GM18505 (cell line): ENCODE data around the gene VPS16.
"Not testable (repeated sequence)": the region's sequence is repeated elsewhere in the genome, so short reads cannot be mapped to it uniquely, and the experiment has no call there.

ENCODE experiments used
- ATAC-seq: cut with Tn5 transposase; IDR thresholded peaks from one replicate; pipeline ENCODE4 v1.9.1; 2021; ENCODE audit not compliant: unreplicated experiment
- POLR2A ChIP-seq: IDR thresholded peaks from 4 replicates; pipeline ENCODE4 v1.6.1; 2011; ENCODE audit warnings: borderline replicate concordance; ENCODE audit not compliant: insufficient read depth, insufficient read length; ENCODE audit errors: extremely low read depth

VPS16 gene

DNA sequence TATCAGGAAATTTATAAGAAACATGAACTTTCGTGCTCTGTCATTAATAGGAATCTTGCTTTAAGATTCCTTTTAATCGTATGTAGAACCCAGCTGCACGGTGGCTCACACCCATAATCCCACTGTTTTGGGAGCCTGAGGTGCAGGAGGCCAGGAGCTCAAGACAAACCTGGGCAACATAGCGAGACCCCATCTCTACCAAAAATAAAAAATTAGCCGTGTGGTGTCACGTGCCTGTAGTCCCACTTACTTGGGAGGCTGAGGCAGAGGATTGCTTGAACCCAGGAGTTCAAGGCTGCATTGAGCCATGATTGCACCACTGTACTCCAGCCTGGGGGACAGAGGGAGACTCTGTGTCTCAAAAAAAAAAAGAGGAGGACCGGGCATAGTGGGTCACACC lies 40.1 kb downstream of the VPS16 start:
- no peak for ATAC-seq
- no peak for TF ChIP-seq POLR2A

DNA sequence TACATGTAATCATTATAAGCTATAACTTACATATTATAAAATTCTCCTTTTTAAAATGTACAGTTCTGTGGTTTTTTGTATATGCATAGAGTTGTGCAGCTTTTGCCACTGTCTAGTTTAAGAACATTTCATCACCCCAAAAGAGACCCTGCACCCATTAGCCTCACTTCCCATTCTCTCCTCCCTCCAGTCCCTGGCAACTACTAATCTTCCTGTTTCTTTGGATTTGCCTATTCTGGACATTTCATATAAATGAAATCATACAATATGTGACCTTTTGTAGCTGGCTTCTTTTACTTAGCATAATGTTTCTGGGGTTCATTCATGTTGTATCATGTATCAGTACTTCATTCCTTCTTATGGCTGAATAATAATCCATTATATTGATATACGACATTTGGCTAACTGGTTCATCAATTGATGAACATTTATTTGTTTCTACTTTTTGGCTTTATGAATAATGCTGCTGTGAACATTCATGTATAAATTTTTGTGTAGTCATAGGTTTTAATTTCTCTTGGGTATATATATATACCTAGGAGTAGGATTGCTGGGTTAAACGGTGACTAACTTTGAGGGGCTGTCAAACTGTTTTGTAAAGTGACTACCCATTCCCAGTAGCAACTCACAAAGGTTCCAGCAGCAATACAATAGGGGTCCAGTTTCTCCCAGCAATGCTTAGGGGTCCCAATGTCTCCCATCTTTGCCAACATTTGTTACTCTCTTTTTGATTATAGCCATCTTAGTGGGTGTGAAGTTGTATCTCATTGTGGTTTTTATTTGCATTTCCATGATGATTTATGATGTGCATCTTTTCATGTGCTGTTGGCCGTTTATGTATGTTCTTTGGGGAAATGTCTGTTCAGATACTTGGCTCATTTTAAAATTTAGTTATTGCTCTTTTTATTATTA lies 43.4 kb downstream of the VPS16 start:
- ATAC-seq = no peak
- no peak for TF ChIP-seq POLR2A

DNA sequence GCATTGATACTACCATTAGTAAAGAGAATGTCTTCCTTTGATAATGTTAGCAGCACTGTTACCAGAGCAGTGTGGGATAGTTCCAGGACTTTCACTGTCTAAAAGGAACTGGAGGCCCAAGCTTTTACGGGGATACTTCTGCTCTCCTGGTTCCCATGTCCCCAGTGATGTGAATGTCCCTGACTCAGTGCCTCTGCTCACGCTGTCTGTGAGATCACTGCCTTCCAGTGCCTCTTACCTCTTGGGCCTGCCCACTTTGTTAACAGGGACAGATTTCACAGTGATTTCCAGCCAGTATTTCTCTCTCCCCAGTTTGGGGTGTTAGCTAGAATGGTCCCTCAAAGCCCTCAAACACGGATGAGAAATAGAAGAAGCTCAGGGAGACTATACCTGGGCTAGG lies 47.2 kb downstream of the VPS16 start:
- TF ChIP-seq POLR2A = no peak
- no peak for ATAC-seq

DNA sequence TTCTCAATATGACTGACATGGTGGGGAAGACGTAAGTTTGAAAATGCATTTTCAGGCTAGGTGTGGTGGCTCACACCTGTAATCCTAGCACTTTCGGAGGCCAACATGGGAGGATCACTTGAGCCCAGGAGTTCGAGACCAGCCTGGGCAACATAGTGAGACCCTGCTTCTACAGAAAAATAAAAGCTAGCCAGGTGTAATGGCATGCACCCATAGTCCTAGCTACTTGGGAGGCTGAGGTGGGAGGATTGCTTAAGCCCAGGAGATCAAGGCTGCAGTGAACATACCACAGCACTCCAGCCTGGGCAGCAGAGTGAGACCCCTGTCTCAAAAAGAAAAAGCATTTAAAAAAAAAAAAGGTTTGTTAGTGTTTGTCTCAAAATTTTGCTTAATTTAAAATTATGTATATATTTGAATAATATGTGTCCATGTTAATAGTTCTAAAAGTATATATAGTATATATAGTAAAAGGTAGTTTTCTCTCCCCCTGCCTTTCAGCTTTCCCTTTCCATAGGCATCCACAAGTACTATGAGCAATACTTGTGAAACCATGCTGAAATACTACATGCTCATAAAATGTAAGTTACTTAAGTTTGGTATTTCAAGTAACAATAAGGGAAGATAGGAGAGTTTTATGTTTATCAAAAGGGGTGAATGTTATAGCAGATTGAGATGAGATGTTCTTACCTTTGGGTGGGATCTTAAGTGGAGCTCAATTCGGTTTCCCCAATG lies 47.8 kb downstream of the VPS16 start:
- ATAC-seq = no peak
- no peak for TF ChIP-seq POLR2A

DNA sequence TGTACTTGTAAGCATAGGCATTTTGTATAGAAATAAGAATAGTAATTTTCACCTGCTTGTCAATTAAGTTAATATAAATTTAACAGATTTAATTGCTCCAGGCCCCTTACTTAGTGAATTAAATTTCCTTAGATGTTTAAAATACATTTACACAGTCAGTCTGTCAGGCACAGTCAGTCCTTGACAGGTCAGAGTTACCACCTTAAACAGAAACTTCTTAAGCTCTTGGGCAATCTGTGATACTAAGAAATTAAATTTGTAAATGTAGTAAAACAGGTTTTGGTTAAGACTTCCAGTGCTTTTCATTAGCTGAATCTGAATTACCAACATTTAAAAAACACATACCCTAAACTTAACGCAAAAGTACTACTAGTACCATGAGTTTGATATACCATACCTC lies 48.7 kb downstream of the VPS16 start:
- no peak for TF ChIP-seq POLR2A

DNA sequence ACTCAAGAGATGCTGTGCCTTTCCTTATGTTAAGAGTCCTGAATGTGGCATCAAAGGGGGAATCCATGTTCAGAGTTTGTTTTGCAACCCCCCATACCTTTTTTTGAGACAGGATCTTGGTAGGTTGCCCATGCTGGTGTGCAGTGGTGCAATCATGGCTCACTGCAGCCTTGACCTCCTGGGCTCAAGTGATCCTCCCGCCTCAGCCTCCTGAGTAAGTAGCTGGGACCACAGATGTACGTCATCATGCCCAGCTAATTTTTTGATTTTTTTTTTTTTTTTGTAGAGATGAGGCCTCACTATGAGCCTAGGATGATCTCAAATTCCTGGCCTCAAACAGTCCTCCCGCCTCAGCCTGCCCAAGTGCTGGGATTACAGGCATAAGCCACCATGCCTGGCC lies 49.3 kb downstream of the VPS16 start:
- no peak for TF ChIP-seq POLR2A
- ATAC-seq = no peak

More for the DNA sequence above, 48.7 kb downstream of the VPS16 start:
- no peak for ATAC-seq

DNA sequence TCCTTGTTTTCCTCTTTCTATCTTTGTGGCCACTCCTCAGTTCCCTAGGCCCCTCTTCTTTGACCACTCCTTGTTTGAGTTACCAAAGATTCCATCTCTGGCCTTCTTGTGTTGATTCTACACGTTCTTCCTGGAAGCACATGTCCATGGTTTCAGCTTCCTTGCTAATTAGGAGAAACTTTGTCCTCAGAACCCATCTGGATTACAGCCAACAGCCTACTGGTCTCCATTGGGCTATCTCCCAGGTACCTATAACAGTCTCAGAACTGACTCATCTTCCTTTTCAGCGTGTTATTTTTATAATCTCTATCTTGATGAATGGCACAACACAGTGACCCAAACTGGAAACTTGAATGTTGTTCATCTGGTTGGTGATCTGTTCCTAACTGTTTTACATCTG lies 50.2 kb downstream of the VPS16 start:
- no peak for TF ChIP-seq POLR2A
- ATAC-seq = no peak

DNA sequence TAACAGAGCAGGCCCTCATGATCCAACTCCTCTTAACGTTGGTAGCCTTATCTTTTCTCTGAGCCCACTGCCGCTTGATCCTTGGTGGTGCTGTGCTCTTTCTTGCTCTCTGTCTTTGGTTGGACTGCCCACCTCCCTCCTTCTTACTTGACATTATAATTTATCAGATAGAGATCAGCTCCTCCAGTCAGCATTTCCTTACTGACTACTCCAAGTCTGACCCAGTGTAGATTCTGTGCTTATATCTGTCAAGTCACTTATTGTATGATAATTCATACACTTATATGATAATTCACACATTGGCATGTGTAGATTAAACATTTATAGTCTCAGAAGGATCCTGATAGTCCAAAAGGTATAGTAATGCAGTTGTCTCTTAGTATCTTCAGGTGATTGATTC lies 50.8 kb downstream of the VPS16 start:
- TF ChIP-seq POLR2A = no peak
- ATAC-seq = no peak

DNA sequence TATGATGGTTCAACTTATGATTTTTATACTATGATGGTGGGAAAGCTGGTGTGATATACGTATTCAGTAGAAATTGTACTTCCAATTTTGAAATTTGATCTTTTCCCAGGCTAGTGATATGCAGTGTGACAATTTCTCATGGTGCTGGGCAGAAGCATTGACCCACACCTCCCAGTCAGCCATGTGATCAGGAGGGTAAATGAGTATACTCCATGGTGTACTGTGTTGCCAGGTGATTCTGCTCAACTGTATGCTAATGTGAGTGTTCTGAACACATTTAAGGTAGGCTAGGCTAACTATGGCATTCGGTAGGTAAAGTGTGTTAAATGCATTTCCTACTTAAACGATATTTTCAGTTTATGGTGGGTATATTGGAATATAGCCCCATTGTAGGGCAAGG lies 51.8 kb downstream of the VPS16 start:
- ATAC-seq = no peak

DNA sequence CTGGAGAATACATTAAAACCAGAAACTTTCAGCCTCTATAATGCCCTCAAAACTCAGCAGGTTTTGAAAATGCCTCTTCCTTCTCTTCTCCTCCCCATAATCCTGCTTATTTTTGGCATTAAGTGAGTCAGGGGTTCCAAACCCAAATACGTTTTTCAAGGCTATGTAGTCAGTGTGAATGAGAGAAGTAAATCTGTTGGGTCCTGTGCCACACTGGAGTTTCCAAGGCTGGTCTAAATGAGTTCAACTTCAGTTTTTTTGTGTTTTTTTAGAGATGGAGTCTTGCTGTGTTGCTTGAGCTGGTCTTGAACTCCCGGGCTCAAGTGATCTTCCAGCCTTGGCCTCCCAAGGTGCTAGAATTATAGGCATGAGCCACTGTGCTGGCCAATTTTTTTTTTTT lies 53.7 kb downstream of the VPS16 start:
- no peak for ATAC-seq
- no peak for TF ChIP-seq POLR2A

More for the DNA sequence above, 51.8 kb downstream of the VPS16 start:
- TF ChIP-seq POLR2A = no peak

DNA sequence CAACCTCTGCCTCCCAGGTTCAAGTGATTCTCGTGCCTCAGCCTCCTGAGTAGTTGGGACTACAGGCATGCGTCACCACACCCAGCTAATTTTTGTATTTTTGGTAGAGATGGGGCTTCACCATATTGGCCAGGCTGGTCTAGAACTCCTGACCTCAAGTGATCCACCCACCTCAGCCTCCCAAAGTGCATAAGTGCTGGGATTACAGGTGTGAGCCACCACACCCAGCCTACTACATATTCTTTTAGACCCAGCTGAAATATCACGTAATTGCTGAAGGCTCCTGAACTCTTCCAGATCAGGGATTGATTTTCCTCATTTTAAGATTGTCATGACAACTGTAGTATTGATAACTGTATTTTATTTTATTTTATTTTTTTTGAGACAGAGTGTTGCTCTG lies 54.6 kb downstream of the VPS16 start:
- not testable (repeated sequence) for ATAC-seq

DNA sequence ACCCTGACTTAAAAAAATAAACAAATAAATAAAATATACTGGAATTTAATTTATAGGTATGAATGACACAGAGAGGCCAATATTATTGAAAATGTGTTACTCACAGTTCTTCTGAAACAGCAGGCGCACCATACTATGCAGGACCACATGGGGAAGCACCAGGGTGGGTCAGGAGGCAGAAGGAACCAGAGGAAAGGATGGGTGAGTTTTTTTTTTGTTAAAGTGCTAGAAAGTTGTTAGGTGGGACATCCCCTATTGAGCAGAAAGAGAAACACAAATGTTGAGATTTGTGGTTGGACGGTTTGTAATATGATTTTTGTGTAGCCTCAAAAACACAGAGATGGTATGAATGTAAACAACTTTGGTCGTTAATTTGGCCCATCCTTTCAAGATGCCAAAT lies 58.7 kb downstream of the VPS16 start:
- no peak for TF ChIP-seq POLR2A
- no peak for ATAC-seq

DNA sequence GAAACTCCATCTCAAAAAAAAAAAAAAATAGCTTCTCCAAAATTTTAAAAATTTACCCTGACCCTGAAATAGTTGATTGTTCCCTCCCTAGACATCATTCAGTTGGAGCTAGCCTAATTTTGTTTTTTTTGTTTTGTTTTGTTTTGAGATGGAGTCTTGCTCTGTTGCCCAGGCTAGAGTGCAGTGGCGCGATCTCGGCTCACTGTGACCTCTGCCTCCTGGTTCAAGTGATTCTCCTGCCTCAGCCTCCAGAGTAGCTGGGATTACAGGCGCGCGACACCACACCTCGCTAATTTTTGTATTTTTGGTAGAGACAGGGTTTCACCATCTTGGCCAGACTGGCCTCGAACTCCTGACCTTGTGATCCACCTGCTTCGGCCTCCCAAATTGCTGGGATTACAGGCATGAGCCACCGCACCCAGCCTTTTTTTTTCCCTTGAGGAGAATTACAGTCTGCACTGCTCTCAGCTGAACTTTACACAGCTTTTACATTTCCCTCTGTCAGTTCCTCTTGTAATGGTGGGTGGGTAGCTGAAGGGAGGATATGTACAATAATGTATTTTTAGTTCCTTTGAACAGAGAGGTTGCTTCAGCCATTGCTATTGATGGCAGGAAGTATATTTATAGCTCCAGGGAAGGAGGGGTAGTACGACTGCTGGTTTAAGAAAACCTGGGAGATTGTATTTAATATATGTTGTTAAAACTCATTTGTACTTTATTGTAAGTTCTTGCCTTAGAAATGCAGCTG lies 60.5 kb downstream of the VPS16 start:
- ATAC-seq = no peak
- no peak for TF ChIP-seq POLR2A

DNA sequence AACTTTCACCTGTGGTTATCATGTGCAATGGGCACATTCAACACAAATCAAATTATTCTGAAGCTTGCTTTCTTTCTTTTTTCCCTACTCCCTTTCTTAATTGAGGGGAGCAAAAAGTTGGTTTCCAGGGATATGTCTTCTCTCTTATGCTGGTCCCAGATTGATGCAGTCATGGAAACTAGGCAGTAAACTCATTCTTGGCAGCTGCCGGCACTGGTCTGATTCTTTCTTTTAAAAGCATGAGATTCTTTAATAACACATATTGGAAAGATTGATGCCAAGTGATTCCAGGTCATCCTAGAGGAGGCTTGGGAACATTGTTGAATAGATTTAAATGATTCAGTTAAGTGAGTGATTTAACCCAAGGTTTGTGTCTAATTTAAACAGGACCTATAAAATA lies 61.7 kb downstream of the VPS16 start:
- no peak for ATAC-seq
- TF ChIP-seq POLR2A = no peak

DNA sequence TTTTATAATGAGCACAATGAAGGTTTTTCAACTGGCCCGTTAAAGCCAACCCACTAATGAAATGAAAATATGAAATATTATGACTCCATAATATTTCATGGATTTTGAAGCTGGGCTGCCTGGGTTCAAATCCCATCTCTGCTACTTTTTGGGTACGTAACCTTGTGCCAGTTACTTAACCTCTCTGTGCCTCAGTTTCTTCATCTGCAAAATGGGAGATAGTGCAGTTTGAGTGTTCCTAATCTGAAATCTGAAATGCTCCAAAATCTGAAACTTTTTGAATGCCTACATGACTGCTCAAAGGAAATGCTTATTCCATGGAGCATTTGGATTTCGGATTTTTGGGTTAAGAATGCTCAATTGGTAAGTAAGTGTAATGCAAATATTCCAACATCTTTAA lies 62.3 kb downstream of the VPS16 start:
- ATAC-seq = no peak
- no peak for TF ChIP-seq POLR2A
